IgD-negative memory B cell (primary cell): ENCODE results near the gene ZNF573. TPM values are rescaled to one million over a fixed set of nuclear protein-coding genes. Genes with fewer than 3 reads are reported as not detected.
"Not testable (repeated sequence)": the region's sequence is repeated elsewhere in the genome, so short reads cannot be mapped to it uniquely, and the experiment has no call there.

Experiments
- H3K27ac Mint-ChIP-seq, 3 donors: one replicate each; pipeline ENCODE4 v1.8.0; 2020 to 2022; ENCODE audit warnings: mild to moderate bottlenecking in 3 of 3, mixed read lengths in 3 of 3, moderate library complexity in 1 of 3
- H3K27me3 Mint-ChIP-seq: one replicate; pipeline ENCODE4 v1.8.0; 2021; ENCODE audit warnings: mixed read lengths
- H3K36me3 Mint-ChIP-seq: one replicate; pipeline ENCODE4 v1.8.0; 2020; ENCODE audit warnings: mild to moderate bottlenecking, mixed read lengths
- H3K4me1 Mint-ChIP-seq, 3 donors: one replicate each; pipeline ENCODE4 v1.8.0; 2020 to 2022; ENCODE audit warnings: mixed read lengths in 3 of 3, mild to moderate bottlenecking in 1 of 3
- H3K4me3 Mint-ChIP-seq, 4 donors: one replicate each; pipeline ENCODE4 v1.8.0; 2020 to 2022; ENCODE audit warnings: mild to moderate bottlenecking in 4 of 4, mixed read lengths in 4 of 4, moderate library complexity in 3 of 4
- H3K9me3 Mint-ChIP-seq, 3 donors: one replicate each; pipeline ENCODE4 v1.8.0; 2020 to 2021; ENCODE audit warnings: mixed read lengths in 3 of 3, mild to moderate bottlenecking in 1 of 3
- polyA plus RNA-seq: library from polyadenylated mRNA; unstranded; fragments of 300-500 nt; fragmentation: Illumina TruSeq; gene quantifications from one replicate; pipeline ENCODE4 v1.2.3, GENCODE V29; 2021

The ZNF573 gene
- polyA plus RNA-seq, result 10.0 TPM

- Mint-ChIP-seq H3K4me3 (peak within 1 kb of the TSS; percentile 94 to 98 (median 96)), H3K36me3 (peaks cover 8% of the 10 kb centered on the region)
Observed at GRCh38 chr19:37779127-37780005, at the start of gene ZNF573. TSS of gene ZNF573 (minus strand) at chr19:37779586. CDS start at chr19:37773729, 5,857 bp downstream.

GRCh38 chr19:37817180-37817981 lies 38.0 kb upstream of the ZNF573 start:
- Mint-ChIP-seq H3K27ac (no peak overlapping the region), H3K36me3 (peaks cover 8% of the 10 kb centered on the region), H3K27me3 (peaks cover 15% of the 10 kb centered on the region), H3K4me1 (no peaks in the 10 kb centered on the region), H3K9me3 (peaks cover 8 to 31% (median 25%) of the 10 kb centered on the region in 3 donors), H3K4me3 (peak overlapping the region; percentile 18 to 76 (median 52))

More at GRCh38 chr19:37779127-37780005, at the start of gene ZNF573:
- peak within 1 kb of the TSS; percentile 72 to 98 (median 92) for H3K27ac Mint-ChIP-seq
- H3K27me3 Mint-ChIP-seq, result no peaks in the 10 kb centered on the region
- H3K9me3 Mint-ChIP-seq, result peaks cover 4 to 19% (median 9%) of the 10 kb centered on the region in 3 donors
- peaks cover 6 to 31% (median 28%) of the 10 kb centered on the region in 3 donors for H3K4me1 Mint-ChIP-seq

- Mint-ChIP-seq H3K9me3 (peaks cover 6 to 31% (median 31%) of the 10 kb centered on the region in 3 donors), H3K27me3 (peaks cover 15% of the 10 kb centered on the region)
- H3K27ac Mint-ChIP-seq, H3K36me3 Mint-ChIP-seq, H3K4me1 Mint-ChIP-seq, H3K4me3 Mint-ChIP-seq: not testable (repeated sequence)
Observed at GRCh38 chr19:37815611-37816010, 36.2 kb upstream of the ZNF573 start.

GRCh38 chr19:37813340-37813739 lies 34.0 kb upstream of the ZNF573 start:
- H3K27me3 Mint-ChIP-seq, result peaks cover 8% of the 10 kb centered on the region
- H3K4me1 Mint-ChIP-seq, result no peaks in the 10 kb centered on the region
- H3K4me3 Mint-ChIP-seq, result peak overlapping the region in 1 of 4 donors; percentile 55
- H3K36me3 Mint-ChIP-seq, result peaks cover 6% of the 10 kb centered on the region
- H3K9me3 Mint-ChIP-seq, result peaks cover 5 to 32% (median 31%) of the 10 kb centered on the region in 3 donors
- H3K27ac Mint-ChIP-seq, result no peak overlapping the region

GRCh38 chr19:37809366-37809765 lies 30.0 kb upstream of the ZNF573 start:
- Mint-ChIP-seq H3K4me1 (no peaks in the 10 kb centered on the region), H3K4me3 (no peak overlapping the region), H3K27ac (no peak overlapping the region), H3K9me3 (peaks cover 5 to 37% (median 34%) of the 10 kb centered on the region in 3 donors), H3K27me3 (peaks cover 2% of the 10 kb centered on the region), H3K36me3 (peaks cover 2% of the 10 kb centered on the region)

- Mint-ChIP-seq H3K4me3 (no peak overlapping the region), H3K4me1 (no peaks in the 10 kb centered on the region), H3K27ac (no peak overlapping the region), H3K9me3 (peaks cover 21 to 64% (median 42%) of the 10 kb centered on the region in 3 donors), H3K36me3 (peaks cover 3% of the 10 kb centered on the region), H3K27me3 (no peaks in the 10 kb centered on the region)
Observed at GRCh38 chr19:37803249-37803840, 24.0 kb upstream of the ZNF573 start.

- peaks cover 21 to 35% (median 23%) of the 10 kb centered on the region in 3 donors for H3K9me3 Mint-ChIP-seq
Observed at GRCh38 chr19:37790244-37790925, 11.0 kb upstream of the ZNF573 start.

GRCh38 chr19:37778613-37779126 lies 716 bp downstream of the ZNF573 start:
- peak overlapping the region; percentile 94 to 98 (median 96) for H3K4me3 Mint-ChIP-seq
- H3K27me3 Mint-ChIP-seq, result no peaks in the 10 kb centered on the region
- H3K4me1 Mint-ChIP-seq, result peaks cover 8 to 31% (median 28%) of the 10 kb centered on the region in 3 donors
- H3K36me3 Mint-ChIP-seq, result peaks cover 8% of the 10 kb centered on the region
- peak overlapping the region; percentile 72 to 98 (median 92) for H3K27ac Mint-ChIP-seq
- peaks cover 5 to 19% (median 9%) of the 10 kb centered on the region in 3 donors for H3K9me3 Mint-ChIP-seq

More at GRCh38 chr19:37790244-37790925, 11.0 kb upstream of the ZNF573 start:
- no peaks in the 10 kb centered on the region for H3K4me1 Mint-ChIP-seq
- H3K27me3 Mint-ChIP-seq, result peaks cover 4% of the 10 kb centered on the region
- peak overlapping the region in 1 of 4 donors; percentile 20 for H3K4me3 Mint-ChIP-seq
- peaks cover 1% of the 10 kb centered on the region for H3K36me3 Mint-ChIP-seq
- H3K27ac Mint-ChIP-seq, result no peak overlapping the region

GRCh38 chr19:37770985-37771384 lies 8.4 kb downstream of the ZNF573 start:
- Mint-ChIP-seq H3K27me3 (no peaks in the 10 kb centered on the region), H3K4me1 (peaks cover 3 to 8% (median 6%) of the 10 kb centered on the region in 3 donors), H3K9me3 (peaks cover 0 to 5% (median 4%) of the 10 kb centered on the region in 3 donors), H3K4me3 (no peak overlapping the region), H3K27ac (no peak overlapping the region), H3K36me3 (peaks cover 31% of the 10 kb centered on the region)

GRCh38 chr19:37763488-37763887 lies 15.9 kb downstream of the ZNF573 start:
- H3K27me3 Mint-ChIP-seq, result no peaks in the 10 kb centered on the region
- no peaks in the 10 kb centered on the region for H3K4me1 Mint-ChIP-seq
- no peak overlapping the region for H3K4me3 Mint-ChIP-seq
- H3K27ac Mint-ChIP-seq, result no peak overlapping the region
- H3K9me3 Mint-ChIP-seq, result peaks cover 0 to 12% (median 1%) of the 10 kb centered on the region in 3 donors
- peaks cover 29% of the 10 kb centered on the region for H3K36me3 Mint-ChIP-seq

- H3K9me3 Mint-ChIP-seq, H3K27ac Mint-ChIP-seq, H3K4me3 Mint-ChIP-seq, H3K27me3 Mint-ChIP-seq, H3K4me1 Mint-ChIP-seq: not testable (repeated sequence)
- peaks cover 33% of the 10 kb centered on the region for H3K36me3 Mint-ChIP-seq
Observed at GRCh38 chr19:37757683-37758082, 21.7 kb downstream of the ZNF573 start.

- peaks cover 33% of the 10 kb centered on the region for H3K36me3 Mint-ChIP-seq
- no peak overlapping the region for H3K27ac Mint-ChIP-seq
- H3K27me3 Mint-ChIP-seq, result no peaks in the 10 kb centered on the region
- H3K4me3 Mint-ChIP-seq, result no peak overlapping the region
- H3K4me1 Mint-ChIP-seq, result peaks cover 0 to 1% (median 0%) of the 10 kb centered on the region in 3 donors
- H3K9me3 Mint-ChIP-seq, result peaks cover 27 to 61% (median 46%) of the 10 kb centered on the region in 3 donors
Observed at GRCh38 chr19:37738371-37738770, 41.0 kb downstream of the ZNF573 start.

GRCh38 chr19:37725181-37725580 lies 54.2 kb downstream of the ZNF573 start:
- H3K27ac Mint-ChIP-seq, result no peak overlapping the region
- peaks cover 0 to 3% (median 3%) of the 10 kb centered on the region in 3 donors for H3K9me3 Mint-ChIP-seq
- no peaks in the 10 kb centered on the region for H3K4me1 Mint-ChIP-seq

GRCh38 chr19:37719927-37720265 lies 59.5 kb downstream of the ZNF573 start:
- no peaks in the 10 kb centered on the region for H3K27me3 Mint-ChIP-seq
- peaks cover 9 to 20% (median 14%) of the 10 kb centered on the region in 3 donors for H3K4me1 Mint-ChIP-seq
- peaks cover 0 to 3% (median 2%) of the 10 kb centered on the region in 3 donors for H3K9me3 Mint-ChIP-seq
- H3K4me3 Mint-ChIP-seq, result peak overlapping the region; percentile 91 to 99 (median 95)
- H3K27ac Mint-ChIP-seq, result peak overlapping the region; percentile 55 to 96 (median 96)
- peaks cover 5% of the 10 kb centered on the region for H3K36me3 Mint-ChIP-seq

More at GRCh38 chr19:37725181-37725580, 54.2 kb downstream of the ZNF573 start:
- Mint-ChIP-seq H3K36me3 (peaks cover 2% of the 10 kb centered on the region), H3K27me3 (no peaks in the 10 kb centered on the region), H3K4me3 (no peak overlapping the region)
